Fibroblast of skin of scalp (primary cell): ENCODE results near the gene PLA2G4E.

Source experiments
- DNase-seq: peaks from one replicate; pipeline ENCODE4 v3.0.0-alpha.2; 2013

The PLA2G4E gene

DNA sequence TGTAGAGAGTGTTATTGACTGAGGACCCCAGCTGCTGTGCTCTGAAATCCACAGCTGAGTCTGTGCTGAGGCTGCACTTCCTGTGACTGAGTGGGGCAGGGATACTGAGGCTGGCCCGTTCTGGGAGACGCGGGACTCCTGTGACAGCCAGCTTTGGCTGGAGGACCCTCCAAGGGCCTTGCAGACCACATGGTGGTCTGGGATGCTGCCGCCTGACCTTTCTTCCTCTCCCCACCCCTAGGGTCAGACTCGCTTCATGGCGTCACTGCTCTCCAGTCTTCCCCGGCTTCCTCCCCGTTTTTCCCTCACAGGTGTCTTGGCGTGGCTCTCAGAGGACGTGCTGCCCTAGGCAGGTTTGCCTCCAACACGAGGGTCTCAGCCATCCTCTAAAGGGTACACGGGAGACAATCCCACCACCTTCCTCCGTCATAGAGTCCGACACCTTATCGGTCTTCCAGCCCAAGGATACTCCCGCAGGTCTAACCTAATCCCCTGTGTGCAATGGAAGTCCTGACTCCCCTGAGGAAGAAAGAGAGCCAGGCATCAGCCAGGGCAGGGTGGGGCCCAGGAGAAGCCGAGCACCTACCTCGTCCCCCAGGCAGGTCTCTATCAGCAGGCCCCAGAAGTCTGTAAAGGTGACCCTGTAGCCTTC lies 28.6 kb downstream of the PLA2G4E start:
- no peak for DNase-seq

- no peak for DNase-seq
These were observed 30.2 kb downstream of the PLA2G4E start for GRCh38 chr15:41990691-41991090.

GRCh38 chr15:41990243-41990605 lies 30.6 kb downstream of the PLA2G4E start:
- DNase-seq = no peak

DNA sequence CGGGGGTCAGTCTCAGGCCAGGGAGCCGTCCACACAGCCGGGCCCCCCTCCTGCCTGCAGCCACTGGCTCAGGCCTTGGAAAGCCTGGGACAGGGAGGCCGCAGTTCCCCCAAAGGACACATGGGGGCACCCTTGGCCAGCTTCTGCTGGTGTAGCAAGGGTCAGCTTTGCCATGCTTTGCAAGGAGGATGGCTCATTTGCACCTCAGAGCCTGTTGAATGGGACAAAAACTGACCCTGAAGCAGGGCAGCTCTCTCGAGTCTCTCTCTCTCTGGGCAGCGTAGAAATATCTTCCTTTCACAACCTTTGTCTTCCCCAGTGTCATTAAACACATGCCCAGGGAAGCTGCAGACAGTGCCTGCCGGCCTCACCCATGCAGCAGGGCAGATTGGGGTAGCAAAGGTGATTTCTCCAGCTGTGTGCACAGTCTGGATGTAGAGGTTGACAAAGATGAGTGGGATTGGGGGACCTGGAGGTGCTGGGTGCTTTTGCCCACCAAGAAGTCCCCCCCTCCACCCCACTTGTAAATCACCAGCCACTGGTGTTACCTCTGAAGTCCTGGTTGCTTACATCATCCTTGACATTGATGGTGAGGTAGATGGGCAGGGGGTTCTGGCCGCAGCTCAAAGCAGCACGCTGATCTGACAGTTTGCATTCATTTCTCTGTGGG lies 31.1 kb downstream of the PLA2G4E start:
- peak; percentile 67 for DNase-seq

GRCh38 chr15:41988896-41989572 lies 31.8 kb downstream of the PLA2G4E start:
- no peak for DNase-seq

DNA sequence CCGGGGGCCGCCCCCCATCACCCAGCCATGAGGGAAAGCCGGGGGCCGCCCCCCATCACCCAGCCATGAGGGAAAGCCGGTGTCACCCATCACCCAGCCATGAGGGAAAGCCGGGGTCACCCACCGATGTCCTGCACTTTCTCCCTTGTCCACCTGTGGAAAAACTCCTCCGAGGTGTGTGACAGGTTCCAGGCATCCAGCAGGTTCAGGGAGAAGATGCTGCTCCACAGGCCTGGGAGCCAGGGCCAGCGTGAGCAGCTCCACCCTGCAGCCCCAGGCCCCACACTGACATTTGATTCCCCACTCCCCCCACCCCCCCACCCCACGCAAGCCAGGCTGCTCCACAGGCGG lies 32.9 kb downstream of the PLA2G4E start:
- no peak for DNase-seq

DNA sequence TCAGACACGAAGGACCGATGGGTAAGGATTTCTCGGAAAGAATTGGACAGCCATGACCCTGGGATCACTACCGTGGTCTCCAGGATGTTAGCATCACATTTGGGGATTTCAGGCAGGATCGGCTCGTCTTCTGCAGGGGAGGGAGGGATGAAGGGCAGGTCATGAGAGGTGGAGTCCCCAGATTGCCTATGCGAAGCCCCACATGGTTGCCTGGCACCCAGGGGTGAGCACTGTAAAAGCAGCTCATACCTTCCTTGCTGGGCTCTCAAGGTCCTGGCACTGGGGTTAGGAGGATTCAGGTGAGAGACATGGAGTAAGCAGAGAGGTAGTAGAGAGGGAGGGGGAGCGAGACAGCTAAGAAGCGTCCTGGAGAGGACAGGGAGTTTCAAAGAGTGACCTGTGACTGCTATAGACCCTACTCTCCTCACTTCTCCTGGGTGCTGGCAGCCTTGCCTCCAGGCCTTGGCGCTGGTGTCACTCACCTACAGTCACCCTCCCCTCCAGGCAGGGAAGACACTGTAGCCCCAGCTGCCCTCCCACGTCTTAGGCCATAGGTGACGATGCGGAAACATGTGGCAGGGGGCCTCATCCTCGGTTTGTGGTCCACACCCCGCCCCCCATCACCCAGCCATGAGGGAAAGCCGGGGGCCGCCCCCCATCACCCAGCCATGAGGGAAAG lies 33.5 kb downstream of the PLA2G4E start:
- no peak for DNase-seq

DNA sequence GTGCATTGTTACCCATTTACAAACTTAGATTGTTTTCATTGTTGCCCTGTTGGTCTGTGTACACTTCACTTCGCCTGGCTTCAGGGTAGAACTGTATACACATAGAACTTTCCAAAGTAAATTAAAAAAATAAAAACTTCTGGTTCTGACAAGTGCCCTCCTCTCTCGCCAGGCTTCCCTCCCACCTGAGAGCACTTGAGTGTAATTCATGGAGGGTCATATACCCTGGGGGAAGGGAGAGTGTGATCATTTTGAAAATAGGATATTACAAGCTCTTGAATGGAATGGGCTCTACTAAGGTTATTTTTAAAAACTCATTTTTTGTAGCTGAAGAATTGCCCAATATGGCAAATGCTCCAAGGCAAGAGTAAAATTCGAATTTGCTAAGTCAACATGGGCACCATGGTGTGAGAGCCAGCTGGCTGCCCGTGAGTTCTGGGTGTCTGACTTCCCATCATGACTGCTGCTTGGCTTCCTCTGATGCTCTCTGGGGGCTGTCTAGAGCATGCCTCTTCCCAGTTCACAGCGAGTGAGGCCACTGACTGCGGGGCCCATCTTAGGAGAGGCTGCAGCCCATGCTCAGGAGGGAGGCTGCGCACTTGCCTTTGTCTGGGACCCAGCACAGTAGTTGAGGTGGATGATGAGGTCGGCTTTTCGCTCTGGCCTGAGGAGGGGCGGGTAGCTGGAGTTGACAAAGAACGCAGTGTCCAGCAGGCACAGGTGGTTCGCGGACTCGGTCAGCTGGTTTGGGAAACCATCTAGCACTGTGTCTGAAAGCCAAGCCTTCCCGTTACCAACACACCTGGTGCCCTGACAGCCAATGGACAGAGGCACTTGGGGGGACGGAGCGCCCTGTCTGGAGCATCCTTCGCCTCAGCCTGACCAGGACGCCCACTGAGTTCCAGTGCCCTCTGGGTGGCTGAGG lies 35.3 kb downstream of the PLA2G4E start:
- no peak for DNase-seq

DNA sequence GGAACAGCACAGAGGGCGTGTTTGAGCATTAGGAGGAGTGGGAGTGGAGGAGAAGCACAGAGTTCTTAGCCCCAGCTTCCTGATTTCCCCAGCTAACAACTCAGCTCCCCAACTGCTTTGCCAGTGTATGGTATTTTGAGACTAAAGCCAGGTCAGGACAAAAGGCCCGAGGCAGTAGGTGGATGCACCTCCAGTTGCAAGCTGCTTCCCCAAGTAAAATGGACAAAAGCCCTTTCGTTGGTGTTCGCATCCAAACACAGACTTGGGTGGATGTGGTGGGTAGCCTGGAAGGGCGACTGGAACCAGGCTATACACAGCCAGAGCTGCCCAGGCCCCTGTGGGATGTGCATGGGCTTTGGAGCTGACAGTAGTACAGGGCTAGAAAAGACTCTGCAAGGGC lies 36.2 kb downstream of the PLA2G4E start:
- no peak for DNase-seq

DNA sequence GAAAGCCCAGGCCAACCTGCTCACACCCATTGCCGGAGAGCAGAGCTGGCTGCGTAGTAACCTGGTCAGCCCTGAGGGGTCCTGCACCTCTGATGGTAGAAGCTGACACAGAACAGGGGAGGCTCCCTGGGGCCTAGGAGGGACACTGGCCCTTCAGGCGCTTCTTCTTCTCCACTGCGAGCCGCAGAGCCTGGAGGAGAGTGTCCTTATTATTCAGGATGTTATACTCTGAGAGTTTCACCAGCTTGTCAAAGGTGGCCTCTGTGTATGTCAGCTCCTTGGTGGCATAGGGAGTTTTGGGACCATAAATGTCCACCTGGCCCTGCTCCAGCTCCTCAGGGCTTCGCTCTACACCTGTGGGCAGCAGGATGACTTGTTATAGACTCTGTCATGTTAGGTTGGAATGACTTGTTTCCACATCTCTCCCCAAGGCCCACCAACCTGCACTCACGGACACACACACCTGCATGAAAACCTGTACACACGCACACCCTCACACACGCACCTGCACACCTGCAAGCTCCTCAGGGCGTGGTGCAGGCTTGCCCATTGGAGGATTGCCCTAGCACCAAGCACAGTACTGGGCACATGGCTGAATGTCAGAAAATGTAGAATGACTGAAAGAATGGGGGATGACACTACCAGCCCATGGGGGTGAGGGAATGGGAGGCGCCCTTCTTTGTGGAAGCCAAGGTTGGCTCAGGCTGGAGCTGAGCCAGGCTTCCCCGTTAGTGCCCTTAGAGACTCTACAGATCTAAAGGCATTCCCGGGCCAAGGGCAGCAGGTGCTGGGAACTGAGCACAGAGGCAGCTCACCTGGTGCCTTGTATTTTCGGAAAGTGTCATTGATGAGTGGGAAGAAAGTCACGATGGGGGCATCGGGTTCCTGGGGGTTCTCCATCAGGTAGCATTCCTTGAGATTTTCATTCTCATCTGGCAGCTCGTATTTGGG lies 36.9 kb downstream of the PLA2G4E start:
- DNase-seq = no peak

GRCh38 chr15:41983221-41983620 lies 37.6 kb downstream of the PLA2G4E start:
- DNase-seq = no peak

DNA sequence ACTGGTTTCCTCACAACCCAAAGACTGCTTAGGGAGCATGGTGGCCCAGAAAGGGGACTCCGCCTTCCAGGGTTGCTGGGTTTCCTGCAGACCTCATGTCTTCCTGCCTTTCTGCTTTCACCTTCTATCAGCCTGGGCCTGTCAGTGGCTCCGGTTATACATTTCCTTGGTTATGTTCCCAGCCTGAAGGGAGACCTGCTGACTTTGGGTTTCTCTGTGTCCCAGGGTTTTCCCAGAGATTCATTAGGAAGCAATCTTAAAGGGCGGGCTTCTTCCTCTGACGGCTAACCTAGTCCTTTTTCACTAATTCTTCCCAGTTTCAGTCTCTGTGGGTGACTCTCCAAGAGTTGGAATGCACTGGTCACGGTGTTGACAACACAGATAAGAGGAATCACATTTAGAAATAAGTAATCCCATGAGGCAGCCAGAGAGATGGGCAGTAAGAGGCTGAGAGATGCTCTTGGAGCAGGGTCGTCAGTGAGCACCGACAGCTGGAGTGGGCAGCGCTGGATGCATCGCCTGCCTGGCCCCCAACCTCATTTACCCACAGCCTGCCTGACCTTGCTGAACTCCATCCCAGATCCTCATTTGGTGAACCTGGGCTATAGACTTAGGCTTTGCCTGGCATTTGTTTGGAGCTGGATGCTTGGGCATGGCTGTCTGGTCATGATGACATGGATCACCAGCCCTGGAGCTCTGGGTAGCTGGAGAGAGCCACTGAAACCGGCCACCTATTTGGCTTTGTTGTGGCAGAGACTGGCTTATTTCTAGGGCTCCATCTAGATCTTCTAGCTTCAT lies 38.5 kb downstream of the PLA2G4E start:
- peak; percentile 44 for DNase-seq

- DNase-seq = peak; percentile 23
These were observed 39.3 kb downstream of the PLA2G4E start for GRCh38 chr15:41981371-41982132.

- DNase-seq = no peak
These were observed 40.1 kb downstream of the PLA2G4E start for GRCh38 chr15:41980654-41981323.

GRCh38 chr15:41979493-41980266 lies 41.2 kb downstream of the PLA2G4E start:
- DNase-seq = no peak

DNA sequence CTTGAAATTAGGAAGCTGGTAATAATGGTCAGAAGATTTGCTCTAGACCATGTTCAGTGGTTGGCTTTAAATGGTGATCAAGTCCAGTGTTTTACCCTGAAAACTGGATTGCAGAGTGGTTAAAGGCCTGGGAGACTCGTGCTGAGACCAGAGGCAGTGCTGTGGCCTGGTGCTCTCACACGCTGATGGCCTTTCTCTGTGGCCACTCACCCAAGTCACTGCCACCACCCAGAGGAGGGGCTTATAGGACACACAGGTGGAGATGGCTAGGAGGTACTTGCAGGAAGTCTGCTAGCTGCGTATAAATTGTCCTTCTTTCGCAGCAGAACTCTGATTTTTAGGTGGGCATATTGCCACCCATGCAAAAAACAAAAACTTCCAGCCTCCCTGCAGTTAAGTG lies 42.3 kb downstream of the PLA2G4E start:
- DNase-seq = no peak

DNA sequence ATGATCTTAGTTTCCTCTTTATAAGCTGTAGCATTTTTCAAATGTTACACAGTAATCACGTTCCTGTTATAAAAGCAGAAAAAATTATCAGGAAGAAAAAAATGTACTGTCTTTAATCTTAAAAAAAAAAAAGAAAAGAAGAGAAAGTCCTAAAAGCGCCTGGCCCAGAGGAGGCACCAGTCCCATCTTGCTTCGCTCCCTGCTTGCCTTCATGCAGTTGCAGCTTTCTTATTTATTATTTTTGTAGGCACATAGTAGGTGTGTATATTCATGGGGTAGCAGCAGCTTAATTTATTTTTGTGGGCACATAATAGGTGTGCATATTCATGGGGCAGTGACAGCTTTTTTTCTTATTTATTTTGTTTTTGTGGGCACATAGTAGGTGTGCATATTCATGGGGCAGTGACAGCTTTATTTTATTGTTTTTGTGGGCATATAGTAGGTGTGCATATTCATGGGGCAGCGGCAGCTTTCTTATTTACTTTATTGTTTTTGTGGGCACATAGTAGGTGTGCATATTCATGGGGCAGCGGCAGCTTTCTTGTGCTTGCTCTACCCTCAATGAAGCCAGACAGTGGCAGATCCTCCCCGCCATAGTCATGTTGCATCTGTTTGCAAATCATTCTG lies 43.0 kb downstream of the PLA2G4E start:
- no peak for DNase-seq

- no peak for DNase-seq
These were observed 45.2 kb downstream of the PLA2G4E start for GRCh38 chr15:41975669-41976068.
